AG09319 (cell line): ENCODE measurements around the gene ITGB2.

Experiments
- DNase-seq: peaks from one replicate; pipeline ENCODE4 v3.0.0-alpha.2; 2010; ENCODE audit warnings: low read depth; ENCODE audit errors: extremely low read depth
- CTCF ChIP-seq: IDR thresholded peaks from 2 replicates; pipeline ENCODE4 v1.5.1; 2011; ENCODE audit warnings: low read depth, mild to moderate bottlenecking, inconsistent platforms, low read length, moderate library complexity

ITGB2 gene

DNA sequence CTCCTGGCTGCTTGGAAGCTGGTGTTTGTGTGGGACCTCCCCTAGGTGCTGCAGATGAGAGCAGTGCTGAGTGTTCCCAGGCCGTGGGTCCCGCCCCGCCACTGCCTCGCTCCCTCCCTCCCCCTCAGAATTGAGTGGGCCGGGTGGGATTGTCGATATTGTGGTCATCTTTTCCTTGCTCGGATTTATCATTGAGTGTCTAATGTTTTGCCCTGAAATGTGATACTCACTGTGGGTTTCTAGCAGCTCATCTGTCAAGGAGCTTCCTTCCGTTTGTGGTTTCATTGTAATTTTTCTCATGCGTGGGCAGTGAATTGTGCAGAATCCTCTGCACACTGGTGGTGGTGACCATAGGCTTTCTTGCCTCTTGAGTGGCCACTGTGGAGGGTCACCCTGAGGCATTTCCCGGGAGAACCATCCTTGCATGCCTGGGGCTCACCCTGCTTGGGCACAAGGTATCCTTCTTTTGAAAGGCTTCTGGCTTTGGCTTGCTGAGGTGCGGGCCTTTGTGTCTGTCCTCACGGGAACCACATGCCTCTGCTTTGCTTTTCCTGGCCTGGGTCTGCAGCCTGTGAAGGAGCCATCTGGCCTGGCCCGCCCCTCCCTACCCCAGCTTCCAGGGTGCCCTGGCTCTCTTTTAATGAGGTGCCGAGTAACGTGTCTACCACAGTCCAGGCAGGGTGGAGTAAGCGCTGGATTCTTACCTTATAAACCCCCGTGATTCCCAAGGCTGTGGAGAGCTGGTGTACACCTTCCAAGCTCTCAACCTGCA, 44.7 kb upstream of the ITGB2 start:
- TF ChIP-seq CTCF: no peak
- DNase-seq: no peak

DNA sequence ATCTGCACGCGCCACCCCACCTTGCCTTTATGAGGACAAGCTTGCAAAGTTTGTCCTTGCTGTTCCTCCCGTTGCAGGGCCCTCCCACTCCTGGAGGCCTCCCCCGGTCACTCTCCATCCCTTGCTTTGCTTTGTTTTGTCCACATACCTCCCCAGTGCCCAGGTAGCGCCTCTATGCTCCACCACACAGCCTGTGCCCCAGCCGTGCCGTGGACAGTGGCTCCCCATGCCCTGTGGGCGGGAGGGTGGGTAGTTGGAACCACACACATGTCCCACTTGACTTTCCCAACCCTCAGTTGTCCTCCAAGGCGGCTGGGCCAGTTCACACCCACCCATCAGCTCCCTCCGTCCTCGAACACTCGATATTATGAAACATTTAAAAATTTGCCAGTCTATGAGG, 43.7 kb upstream of the ITGB2 start:
- DNase-seq: no peak
- no peak for TF ChIP-seq CTCF

GRCh38 chr21:44962403-44962966, 41.8 kb upstream of the ITGB2 start:
- DNase-seq: peak; percentile 66
- no peak for TF ChIP-seq CTCF

GRCh38 chr21:44960141-44961092, 39.7 kb upstream of the ITGB2 start:
- TF ChIP-seq CTCF: no peak
- no peak for DNase-seq

DNA sequence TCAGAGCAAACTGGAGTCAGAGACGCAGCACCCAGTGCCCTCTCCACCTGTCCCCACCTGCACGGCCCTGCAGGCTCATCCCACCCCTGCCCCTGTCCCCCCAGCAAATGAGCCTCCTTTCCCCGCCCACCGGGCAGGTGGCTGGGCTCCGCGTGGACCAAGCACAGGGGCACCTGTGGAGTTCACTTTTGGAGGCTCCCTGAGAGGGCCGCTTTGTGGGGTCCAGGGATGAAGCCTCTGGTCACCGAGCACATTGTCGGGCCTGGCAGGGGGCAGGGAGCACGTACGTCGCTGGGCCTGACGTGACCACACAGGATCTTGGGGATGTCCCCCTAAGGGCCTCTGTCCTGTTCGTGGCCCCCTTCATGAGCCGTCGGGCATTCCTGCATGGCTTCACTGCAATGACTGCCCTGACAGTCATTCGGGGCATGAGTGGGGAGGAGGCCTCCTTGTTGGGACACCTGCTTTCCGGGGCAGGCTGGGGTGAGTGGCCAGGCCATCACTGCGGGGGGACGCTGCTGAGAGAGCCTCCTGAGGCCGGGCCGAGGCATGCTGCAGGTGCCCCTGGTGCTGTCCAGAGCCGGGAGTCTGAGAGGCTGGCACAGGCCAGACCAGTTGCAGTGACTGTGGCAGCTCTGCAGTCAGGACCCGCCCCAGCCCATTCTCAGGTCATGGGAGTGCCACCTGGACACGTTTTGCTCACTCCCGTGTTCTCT, 38.8 kb upstream of the ITGB2 start:
- no peak for DNase-seq
- TF ChIP-seq CTCF: no peak

- DNase-seq: peak; percentile 54
- no peak for TF ChIP-seq CTCF
These were observed 37.9 kb upstream of the ITGB2 start for GRCh38 chr21:44958471-44959191.
